NCI-H345 (cell line): Measurements from ENCODE around the gene MRPL19.

Source experiments
- DNase-seq: peaks from one replicate; lab custom pipeline; 2025; lab: John Stamatoyannopoulos, UW

The MRPL19 gene

DNA sequence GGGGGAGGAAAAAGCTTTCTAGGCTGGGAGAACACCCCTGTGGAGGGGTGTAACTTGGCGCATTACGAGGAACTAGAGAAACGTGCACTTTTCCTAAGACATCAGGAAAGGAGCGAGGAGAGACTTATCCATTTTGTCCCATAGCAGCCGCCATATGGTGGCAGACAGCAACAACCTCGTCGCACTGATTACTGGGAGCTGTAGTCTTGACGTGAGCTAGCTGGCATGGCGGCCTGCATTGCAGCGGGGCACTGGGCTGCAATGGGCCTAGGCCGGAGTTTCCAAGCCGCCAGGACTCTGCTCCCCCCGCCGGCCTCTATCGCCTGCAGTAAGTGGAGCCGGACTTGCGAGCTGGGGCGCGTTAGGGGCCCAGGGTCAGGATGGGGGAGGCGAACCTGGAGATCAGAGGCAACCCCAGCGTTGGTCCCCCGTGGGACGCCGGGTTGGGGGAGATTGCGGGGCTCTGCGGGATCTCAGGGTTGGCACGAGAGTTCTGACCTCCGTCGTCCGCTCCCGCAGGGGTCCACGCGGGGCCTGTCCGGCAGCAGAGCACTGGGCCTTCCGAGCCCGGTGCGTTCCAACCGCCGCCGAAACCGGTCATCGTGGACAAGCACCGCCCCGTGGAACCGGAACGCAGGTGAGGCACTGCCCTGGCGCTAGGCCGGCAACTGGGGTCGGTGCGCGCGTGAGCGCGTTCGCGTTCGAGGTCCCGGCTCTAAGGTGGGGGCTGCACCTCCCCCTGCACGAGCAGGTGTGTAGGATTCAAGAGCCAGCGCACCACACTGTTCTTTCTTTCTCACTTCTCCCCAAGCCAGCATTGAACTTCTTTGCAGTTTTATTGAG lies at the start of gene MRPL19:
TSS of gene MRPL19 (plus strand) at position 201 of the 843 bp plus-strand sequence. CDS start at position 226, 25 bp downstream.
- peak; percentile 89 for DNase-seq

DNA sequence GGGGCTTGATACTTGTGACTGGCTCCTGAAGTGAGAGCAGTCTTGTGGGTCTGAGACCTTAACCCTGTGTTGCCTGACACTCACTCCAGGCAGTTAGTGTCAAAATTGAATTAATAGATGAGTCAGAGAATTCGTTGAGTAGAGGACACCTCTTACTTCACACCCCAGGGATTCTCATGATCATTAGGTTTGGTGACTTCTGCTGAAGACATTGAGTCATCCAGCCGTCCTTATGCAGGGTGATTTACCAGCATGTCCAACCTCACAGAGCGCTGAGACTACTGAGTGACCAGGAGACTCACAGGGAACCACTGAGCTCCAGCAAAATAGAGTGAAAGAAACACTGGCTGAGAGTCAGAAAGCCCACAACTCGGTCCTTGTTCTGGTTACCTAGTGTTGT lies 49.8 kb upstream of the MRPL19 start:
- no peak for DNase-seq

DNA sequence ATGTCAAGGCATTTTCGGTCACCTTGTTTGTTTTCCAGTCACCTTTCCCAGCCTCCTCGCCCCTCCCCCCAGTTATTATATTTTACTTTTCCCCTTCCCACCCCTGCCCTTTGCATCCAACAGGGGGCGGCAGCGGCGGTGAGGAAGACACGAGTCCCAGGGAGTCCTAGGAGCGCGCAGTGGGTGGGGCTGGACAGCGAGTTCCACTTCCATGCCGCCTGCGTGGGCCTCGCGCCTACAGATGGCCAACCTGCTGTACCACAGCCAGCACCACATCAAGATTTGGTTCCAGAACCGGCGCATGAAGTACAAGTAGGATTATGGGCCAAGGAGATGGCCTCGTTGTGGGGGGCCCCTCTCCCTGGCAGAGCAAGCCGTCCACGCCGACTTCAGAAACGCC lies 48.6 kb upstream of the MRPL19 start:
- no peak for DNase-seq

DNA sequence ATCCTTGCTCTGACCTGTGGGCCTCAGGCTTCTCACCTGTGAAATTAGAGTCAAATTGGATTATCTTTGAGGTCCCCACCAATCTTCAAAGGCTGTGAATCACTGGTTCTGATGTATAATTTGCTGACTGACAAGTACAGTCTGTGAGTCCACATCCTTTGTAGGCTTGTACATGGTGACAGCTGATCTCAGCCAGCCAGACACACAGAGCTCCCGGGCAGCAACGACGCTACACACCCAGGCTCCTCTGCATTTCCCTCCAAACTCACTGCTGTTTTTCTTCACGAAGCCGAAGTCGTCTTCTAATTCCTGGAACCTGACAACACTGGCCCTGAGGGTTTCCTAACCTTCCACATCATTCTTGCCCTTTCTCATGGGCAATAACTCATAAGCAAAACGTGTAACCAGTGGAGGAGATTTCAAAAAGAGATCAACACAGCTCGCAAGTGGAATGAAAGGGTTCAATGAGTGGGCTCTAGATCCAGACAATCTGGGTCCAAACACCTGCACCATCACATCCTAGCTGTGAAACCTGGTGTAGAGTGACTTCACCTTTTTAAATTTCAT lies 47.9 kb upstream of the MRPL19 start:
- no peak for DNase-seq

DNA sequence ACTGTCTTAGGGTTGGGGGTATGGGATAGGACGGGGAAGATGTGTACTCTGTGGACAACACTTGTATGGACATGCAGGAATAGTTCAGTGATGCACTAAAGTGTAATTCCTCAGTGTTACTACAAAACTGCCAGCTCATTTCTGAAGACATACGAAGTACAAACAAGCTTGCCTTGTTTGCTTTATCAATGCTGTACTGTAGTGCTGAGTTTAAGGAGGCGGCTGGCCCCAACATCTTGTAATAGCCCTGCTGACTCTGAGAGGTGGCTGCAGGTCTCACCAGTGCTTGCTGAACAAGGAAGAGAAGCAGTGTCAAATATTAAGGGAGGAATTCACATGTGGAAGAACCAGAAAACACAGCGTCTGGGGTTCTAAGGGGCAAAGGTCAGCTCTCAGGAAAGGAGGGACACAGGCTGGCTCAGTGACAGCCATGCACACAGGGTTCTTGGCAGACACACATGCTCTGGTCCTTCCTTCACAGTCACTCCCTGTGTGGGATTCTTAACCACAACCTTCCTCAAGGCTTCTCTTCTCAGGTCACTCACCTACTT lies 46.0 kb upstream of the MRPL19 start:
- no peak for DNase-seq

DNA sequence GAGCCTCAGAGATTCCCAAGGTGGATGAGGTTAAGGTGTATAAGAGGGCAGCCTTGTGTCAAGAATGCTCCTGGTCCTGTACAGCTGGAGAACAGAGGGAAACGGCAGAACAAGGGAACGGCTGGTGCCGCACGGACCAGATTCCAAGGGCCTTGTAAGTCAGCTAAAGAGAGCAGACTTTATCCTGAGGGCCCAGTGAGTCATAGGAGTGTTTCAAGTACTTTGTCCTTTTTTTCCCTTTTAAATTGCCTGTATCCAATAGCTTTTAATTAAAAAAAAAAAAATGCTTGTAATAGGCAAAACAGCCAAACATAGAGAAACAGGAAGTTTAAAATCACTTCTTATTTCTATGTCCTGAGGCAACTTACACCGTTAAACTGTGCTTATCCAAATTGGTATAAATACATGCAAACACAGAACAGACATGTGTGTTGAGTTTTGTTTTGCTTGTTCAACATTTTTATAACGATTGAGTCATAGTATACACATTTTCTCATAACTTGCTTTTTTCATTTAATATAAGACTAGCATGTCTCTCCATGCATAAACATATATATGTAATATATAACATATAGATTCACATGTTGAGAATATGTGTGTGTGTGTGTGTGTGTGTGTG lies 43.8 kb upstream of the MRPL19 start:
- no peak for DNase-seq

DNA sequence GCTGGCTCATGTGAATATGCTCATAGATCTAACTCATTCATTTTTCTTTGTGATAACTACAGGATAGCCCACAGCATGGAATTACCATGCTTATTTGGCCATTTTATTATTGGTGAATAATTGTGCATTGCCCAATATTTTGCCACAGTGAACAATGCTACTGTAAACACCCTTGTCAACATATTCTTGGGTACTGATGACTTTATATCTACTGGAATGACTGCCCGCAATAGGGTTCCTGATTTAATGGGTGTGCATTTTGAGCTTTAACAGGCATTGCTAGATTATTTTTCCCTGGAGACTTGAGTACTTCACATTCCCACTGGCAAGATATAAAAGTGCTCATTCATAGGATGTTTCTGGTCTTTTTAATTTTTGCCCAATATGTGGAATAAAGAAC lies 43.1 kb upstream of the MRPL19 start:
- DNase-seq: no peak

DNA sequence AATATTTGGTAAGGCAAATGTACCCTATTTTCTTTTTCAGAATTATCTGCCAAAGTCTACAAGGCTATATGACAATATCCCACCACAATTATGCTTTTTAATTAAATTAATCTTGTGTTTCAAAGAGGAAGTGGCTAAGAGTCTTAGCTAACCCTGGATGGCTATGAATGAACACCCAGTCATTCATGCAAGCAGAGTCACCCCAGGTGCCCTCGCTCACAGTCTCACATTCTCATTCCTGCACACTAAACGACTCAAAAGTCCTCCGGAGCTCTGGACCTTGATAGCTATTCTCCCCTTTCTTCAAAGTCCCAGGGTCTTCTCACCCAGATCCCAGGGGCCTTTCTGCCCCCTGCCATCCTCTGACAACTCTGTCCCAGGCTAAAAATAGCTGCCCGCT lies 42.1 kb upstream of the MRPL19 start:
- DNase-seq: no peak

DNA sequence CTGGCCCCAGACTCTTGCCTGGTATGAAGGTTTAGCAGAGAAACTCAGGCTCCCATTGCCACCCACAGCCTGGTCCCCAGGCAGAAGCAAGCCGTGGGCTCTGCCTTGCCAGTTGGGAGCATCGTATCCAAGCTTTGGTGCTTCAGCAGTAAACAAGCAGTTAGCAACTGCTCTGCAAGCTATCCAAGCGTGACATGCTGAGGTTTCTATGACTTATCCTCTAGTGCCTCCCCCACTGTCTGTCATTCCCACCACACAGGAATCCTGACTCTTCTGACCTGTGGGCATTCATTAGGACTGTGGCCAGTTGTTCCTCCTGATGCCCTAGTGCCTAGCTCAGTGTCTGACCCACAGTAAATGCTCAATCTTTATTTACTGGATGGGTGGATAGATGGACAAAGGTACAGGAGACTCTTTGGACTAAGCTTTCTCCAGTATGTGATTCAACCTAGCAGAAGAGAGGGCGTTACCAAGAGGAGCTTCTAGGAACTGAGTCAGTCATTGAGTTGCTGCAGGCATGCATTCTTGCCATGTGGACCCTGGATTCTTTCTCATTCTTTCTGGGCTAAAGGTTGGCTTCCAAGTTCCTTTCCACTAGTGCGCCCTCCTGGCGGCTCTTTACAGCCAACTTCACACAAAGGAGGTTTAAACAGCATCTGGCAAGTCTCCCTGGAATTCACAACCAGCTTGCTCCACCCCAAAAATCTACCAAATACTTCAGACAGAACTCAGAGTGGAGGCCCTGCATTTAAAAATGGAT lies 40.6 kb upstream of the MRPL19 start:
- peak; percentile 21 for DNase-seq

DNA sequence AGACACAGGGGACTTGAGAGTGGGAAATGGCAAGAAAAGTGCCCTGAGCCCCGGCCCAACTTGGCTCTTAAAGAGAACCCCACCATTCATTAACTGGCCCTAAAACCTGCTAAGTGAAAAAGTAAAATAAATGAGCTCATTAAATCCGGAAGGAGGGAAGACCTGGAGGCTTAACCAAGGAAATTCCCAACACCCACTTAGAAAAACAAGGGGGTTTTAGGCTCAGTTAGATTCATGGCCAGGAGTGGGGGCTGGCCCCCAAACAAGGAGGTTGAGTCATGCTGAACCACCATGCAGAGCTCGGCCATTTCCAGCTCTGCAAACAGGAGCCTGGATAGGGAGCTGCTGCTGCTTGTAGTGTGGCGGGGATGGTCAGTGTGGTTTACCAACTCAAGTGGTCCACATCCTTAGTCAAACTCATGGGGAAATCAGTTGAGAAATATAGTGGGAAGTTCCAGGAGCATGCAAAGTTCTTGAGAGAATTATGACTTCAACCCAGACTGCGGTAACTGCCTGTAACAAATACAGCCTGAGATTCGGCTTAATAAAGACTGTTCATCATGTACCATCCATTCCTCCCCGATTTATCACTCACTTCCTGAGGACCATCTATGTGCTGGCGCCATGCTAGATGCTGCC lies 39.7 kb upstream of the MRPL19 start:
- no peak for DNase-seq

DNA sequence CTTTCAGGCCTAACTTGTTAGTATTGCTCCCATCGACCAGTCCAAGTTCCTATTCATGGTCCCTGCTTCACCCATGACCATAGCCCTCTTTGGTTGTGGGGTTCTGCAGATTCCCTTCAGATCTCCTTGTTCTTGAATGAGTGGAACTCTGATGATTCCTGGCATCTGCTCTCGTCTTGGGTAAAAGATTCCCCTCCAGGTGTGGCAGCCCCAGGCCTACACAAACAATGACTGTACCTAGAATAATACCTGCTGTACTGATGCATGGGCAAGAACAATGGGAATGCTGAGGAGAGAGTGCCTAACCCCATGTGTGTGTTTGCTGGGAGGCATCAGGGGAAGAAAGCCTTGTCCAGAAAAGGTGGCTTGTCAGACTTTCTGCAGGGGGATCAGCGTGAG lies 39.2 kb upstream of the MRPL19 start:
- DNase-seq: no peak

DNA sequence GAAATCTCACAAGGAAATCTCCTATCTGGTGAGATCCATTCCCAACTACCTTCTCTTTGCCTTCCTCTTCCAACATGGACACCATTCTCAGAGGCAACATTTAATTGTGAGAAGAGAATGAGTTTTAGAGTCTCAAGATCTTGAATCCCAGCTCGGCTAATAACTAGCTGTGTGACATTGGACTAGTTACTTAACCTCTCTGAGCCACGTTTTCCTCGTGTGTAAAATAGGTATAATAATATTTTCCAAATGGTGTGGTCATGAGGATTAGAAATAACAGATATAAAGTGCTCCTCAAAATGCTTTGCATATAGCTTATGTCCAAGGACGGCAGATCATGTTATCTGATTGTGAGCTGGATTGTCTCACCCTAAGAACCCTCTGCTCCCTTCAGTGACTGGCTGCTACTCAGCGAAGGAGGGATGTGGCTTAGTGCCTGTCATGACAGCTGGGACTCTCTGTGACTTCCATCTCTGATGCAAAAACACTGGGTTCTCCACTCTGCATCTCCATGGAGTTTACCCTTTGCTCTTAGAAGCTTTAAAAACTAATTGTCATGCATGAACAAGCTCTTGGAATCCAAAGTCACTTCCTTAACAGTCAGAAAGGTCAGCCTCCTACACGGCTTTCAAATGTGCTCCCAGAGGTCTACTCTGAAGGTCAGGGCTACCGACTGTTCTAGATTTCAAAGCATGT lies 38.4 kb upstream of the MRPL19 start:
- no peak for DNase-seq

DNA sequence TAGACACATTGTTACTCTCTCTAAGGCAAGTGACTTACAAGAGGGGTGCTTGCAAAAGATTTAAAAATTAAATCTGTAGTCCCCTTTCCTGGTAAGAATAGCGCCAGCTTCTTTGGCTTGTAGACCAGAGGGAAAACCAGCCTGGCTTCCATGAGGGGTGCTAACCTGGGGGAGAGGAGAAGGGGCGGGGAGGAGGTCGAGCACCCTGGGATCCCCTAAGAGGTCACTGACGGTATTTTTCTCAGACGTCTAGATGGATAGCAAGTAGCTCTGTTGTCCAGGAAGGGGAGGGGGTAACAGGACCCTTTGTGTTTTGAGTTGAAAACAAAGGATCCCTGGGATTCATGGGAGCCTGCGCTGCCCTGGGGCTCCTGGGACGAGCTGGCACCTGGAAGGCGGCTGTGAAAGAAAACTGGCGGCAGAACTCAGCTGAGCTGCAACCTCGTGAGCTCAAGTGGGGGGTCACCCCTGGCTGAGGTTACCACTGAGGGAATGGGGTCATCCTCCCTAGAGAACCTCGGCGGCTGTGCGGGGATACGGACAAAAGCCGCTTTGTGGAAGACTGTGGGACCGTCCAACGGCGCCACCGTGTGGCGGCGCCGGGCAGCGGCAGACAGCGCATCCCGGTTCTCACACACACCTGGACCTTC lies 37.8 kb upstream of the MRPL19 start:
- peak; percentile 77 for DNase-seq

DNA sequence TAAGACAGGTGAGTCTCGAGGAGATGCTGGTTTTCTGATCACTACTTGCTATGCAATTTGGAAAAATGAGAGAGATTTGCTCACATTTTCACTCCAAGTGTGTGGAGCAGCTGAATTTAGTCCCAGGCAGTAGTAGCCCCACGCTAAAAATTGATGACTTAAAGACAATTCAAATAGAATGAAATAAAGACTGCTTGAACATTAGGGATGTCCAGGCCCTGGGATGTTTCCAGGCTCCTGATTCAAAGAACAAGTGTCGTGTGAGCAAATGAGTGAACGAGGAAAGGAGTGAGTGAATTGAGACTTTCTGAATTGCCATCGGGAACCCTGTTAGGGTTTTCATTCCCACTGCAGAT lies 37.3 kb upstream of the MRPL19 start:
- DNase-seq: no peak

DNA sequence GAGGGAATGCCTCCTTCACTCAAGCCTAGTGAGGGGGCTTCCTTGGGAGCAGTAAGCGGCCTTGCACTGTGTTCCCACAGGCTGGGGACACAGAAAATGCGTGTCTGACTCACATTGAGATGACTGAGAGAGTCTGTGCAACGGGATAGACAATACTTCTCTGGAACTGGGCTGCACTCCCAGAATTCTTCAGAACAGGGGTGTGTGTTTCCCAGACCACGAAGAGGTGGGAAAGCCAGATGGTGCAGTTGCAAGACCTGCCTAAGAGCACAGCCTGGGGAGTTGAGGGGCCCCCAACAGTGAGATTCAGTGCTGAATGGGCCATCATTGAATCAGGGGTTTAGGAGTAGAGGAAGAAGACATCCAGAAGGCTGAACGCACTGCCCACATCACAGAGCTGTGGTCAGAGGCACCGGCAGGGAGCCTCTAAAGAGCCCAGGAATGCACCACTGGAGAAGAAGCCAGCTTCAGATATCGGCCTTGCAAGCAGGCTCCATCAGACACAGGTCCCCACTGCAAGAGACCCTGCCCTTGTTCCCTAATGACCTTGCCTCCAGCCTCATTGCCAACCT lies 36.6 kb upstream of the MRPL19 start:
- no peak for DNase-seq

DNA sequence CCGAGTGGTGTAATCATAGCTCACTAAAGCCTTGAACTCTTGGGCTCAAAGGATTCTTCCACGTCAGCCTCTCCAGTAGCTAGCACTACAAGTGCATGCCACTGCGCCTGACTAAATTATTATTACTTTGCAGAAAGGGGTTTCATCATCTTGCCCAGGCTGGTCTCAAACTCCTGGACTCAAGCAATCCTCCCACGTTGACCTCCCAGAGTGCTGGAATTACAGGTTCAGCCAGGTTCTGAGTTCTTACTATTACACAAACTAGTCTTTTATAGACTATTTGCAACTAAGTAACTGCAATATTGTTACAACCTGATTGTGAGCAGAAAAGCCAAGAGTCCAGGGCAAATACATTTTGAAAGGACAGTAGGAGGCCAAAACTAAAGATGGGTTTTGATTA lies 35.9 kb upstream of the MRPL19 start:
- no peak for DNase-seq

DNA sequence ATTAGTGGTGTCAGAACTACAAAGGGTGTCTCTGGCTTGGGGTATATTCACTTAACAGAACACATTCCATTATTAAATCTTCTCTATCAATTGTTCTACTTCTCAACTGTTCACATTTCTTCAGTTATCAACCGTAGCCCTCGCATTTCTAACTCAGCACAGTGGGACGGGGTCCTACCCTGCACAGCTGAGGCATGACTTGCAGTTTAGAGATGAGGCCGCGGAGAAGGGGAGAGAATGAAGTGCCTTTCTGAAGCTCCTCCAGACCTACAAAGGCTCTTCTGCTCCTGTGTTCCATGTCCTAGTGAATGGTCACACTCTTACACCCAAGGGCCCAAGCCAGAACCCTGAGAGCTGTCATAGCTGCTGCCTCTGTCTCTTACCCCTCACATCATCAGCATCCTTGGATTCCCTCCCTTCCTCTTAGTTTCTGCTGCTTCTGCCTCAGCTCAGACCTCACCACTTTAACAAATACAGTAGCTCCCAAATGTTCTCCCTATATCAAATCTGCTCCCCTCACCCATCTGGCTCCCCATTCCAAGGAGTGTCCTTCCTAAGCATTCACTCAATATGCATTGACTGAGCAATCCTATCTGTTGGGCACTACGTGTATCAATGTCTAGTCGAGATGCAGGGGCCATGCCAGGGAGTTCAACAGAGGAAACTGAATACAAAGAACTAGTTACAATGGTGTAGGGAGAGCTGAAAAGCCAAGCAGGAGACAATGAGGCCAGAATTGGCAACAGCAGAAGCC lies 34.3 kb upstream of the MRPL19 start:
- no peak for DNase-seq

DNA sequence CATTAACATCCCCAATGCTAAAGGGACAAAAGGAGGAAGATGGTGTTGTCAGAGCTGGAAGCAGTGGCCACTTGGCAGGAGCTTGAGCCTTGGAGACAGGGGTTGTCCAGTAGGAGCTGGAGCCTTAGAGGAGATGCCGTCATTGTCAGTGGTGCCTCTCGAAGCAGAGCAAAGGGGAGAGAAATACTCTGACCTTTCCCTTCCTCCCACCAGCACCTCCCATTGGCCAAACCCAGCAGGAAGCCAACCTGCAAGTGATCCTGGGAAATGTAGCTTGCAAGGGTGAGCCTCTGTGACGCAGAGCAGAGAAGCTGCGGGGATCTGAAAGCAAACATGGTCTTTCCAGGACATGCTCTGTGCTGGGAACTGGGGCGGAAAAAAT lies 33.7 kb upstream of the MRPL19 start:
- no peak for DNase-seq

DNA sequence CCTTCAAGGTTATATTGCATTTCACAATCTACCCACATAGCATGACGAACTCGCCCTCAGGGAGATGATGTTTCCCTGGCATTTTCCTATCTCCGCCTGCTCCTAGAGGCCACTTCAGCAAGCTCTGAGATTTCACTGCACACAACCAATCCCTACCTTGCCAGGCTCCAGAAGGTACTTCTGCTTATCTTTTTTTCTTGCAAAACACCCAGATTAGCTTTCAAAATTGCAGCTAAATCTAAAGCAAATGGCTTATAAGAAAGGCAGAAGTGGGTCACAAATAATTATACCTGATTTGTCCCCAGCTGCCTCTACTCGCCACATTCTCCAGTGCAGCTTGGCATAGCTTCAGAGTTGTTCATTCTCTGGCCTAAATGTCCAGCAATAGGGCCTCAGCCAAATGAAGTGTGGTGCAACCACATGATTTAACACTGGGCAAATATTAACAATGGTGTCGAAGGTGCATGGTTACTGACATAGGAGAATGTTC lies 32.4 kb upstream of the MRPL19 start:
- DNase-seq: no peak

DNA sequence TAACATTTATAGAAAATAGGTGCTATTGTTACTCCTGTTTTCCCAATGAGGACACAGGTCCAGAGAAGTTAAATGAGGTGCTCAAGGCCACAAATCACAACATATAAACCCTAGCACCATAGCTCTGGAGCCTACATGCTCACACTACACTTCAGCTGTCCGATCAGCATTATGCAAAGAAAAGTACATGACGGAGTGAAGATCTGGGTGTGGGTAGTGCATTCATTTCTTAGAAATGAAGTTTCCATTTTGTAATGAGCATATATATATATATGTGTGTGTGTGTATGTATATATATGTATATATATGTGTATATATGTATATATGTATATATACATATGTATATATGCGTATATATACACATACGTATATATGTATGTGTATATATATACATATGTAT lies 30.2 kb upstream of the MRPL19 start:
- no peak for DNase-seq
